GM21360 (cell line): ENCODE data around the gene CCDC61.

Source experiments
- ATAC-seq: cut with Tn5 transposase; IDR thresholded peaks from one replicate; pipeline ENCODE4 v1.9.1; 2021; ENCODE audit warnings: mild to moderate bottlenecking, moderate library complexity; ENCODE audit not compliant: unreplicated experiment

The CCDC61 gene

GRCh38 chr19:46015687-46016425 lies 20.6 kb downstream of the CCDC61 start:
- ATAC-seq, result no peak

- ATAC-seq, result no peak
Observed at GRCh38 chr19:46016426-46017094, 21.3 kb downstream of the CCDC61 start.

- ATAC-seq, result no peak
Observed at GRCh38 chr19:46017095-46017429, 21.8 kb downstream of the CCDC61 start.

GRCh38 chr19:46017874-46018675 lies 22.8 kb downstream of the CCDC61 start:
- ATAC-seq, result no peak

- ATAC-seq, result no peak
Observed at GRCh38 chr19:46018729-46019251, 23.5 kb downstream of the CCDC61 start.

- ATAC-seq, result no peak
Observed at GRCh38 chr19:46019270-46019669, 24.0 kb downstream of the CCDC61 start.

GRCh38 chr19:46020819-46021125 lies 25.5 kb downstream of the CCDC61 start:
- no peak for ATAC-seq

- ATAC-seq, result no peak
Observed at GRCh38 chr19:46021531-46022041, 26.3 kb downstream of the CCDC61 start.

- no peak for ATAC-seq
Observed at GRCh38 chr19:46022061-46022430, 26.8 kb downstream of the CCDC61 start.

- ATAC-seq, result no peak
Observed at GRCh38 chr19:46022431-46023310, 27.4 kb downstream of the CCDC61 start, which contains the start of gene PGLYRP1. PGLYRP1 (minus strand) TSS chr19:46023053; CDS start chr19:46023021, 32 bp downstream.

- ATAC-seq, result no peak
Observed at GRCh38 chr19:46023311-46023779, 28.1 kb downstream of the CCDC61 start.

GRCh38 chr19:46025835-46026234 lies 30.6 kb downstream of the CCDC61 start:
- ATAC-seq, result no peak

GRCh38 chr19:46030812-46031550 lies 35.7 kb downstream of the CCDC61 start:
- ATAC-seq, result no peak

GRCh38 chr19:46031781-46032596 lies 36.7 kb downstream of the CCDC61 start:
- no peak for ATAC-seq

GRCh38 chr19:46032597-46033025 lies 37.3 kb downstream of the CCDC61 start:
- ATAC-seq, result no peak

- ATAC-seq, result no peak
Observed at GRCh38 chr19:46033401-46033800, 38.1 kb downstream of the CCDC61 start.

GRCh38 chr19:46035546-46035945 lies 40.3 kb downstream of the CCDC61 start:
- no peak for ATAC-seq

GRCh38 chr19:46035986-46036743 lies 40.9 kb downstream of the CCDC61 start:
- no peak for ATAC-seq
